HG03045 (cell line): ENCODE measurements around the gene LYPD6B.

Experiments used
- ATAC-seq: cut with Tn5 transposase; IDR thresholded peaks from one replicate; pipeline ENCODE4 v1.9.1; 2021; ENCODE audit warnings: mild to moderate bottlenecking, moderate library complexity; ENCODE audit not compliant: unreplicated experiment

Gene LYPD6B

DNA sequence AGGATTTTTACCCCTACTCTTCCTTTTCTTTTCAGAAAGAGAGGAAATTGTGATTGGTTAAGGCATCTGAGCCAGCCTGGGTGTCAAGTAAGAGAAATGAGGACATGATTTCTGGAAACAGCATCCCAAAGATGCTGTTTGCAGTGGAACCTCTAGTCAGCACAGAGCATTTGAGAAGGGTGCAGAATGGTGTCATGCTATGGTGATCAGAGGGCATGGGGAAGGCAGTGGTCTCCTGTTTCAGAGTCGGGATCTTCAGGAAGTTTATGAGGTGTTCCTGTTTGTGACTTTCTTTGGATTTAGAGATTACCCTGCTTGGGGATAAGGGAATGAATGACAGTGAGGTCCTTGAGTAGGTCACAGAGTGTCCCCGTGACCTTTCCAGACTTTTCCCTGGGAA, 117.5 kb downstream of the LYPD6B start:
- ATAC-seq = no peak

DNA sequence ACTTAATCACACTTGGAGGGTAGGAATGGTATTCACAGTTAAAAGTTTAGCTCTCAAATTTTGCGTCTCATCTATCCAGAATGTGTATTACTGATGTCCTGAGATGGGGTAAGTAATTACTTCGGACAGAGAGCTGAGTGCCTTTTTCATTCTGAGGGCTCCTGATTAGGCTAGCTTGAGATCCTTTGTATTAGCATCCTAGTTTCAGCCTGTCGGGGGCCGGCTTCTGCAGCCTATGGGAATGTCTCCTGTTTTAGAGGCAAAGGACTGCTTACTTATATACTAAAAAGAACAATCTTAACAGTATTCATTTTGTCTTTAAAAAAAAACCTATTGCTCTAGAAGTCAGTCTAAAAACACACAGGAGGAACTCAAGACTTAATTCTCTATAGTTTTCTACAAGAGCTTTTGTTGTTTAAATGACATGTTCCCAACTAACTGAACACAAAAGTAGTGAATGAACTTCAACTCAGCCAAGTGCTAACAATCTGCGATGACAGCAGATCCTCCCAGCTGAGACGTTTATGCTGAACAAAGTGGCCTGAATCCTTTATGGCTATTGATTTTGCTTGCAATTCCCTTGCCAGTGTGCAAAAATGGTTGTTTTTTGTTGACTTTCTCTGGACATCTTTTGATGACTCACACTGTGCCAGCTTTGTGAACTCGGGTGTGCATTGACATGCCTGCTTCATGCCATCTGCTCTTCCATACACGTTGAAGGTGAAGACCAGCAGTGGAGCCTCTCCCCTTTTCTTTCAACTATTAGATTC, 118.7 kb downstream of the LYPD6B start:
- ATAC-seq = no peak

DNA sequence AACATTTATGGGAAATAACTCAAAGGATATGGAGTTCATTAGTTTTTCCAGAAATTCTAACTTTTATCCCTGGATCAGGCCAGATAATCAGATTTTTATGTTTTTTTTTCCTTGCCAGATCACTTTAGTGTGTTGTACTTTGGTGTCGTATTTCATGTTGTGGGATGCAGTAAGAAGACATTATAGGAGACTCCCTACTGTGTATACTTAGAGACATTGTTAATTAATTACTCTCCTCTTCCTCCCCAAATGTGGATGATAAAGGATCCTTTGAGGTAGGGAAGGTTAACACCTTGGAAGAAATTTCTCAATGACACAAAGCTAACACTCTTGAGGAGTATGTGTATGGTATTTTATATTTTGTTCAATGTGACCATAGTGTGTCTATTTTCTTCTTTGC, 120.5 kb downstream of the LYPD6B start:
- no peak for ATAC-seq

DNA sequence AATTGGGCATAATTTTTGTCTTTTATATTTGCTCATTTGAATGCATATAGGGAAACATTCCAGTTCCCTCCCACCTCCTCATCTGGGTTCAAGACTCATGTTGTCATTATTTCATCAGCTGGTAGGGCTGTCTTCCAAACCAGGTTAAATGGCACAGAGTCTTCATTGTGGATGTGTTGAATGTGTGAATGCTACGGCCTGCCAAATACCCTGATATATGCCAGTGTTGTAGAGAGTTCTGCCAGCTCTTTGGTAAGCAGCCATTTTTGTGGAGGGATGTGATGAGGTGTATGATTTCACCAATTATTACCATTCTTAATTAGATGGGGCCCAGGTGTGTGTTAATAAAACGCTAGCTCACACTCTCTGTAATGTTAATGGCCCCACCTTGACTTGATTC, 121.7 kb downstream of the LYPD6B start:
- no peak for ATAC-seq

DNA sequence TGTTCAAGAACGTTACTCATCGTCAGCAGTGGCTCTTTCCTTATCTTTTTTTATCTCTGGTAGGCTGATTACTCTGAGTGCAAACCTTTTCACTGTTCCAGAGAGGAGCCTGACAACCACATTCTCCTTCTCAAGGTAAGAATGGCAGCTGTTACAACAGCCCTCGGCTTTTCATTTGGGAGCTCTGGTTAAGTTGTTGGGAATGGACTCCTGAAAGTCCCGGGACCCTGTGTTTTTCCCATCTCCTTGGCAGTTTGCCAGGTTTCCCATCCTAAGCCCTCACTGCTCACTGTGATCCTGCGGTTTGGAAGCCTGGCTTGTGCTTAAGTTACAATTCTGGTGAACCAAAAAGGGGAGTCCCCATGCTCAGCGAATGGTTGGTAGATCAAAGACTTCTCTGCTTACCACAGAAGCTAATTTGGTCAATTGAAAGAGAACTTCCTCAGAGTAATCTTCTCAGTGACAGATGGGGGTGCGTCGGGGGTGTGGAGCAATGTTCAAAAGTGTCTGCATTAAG, 122.3 kb downstream of the LYPD6B start:
- peak; percentile 92 for ATAC-seq

DNA sequence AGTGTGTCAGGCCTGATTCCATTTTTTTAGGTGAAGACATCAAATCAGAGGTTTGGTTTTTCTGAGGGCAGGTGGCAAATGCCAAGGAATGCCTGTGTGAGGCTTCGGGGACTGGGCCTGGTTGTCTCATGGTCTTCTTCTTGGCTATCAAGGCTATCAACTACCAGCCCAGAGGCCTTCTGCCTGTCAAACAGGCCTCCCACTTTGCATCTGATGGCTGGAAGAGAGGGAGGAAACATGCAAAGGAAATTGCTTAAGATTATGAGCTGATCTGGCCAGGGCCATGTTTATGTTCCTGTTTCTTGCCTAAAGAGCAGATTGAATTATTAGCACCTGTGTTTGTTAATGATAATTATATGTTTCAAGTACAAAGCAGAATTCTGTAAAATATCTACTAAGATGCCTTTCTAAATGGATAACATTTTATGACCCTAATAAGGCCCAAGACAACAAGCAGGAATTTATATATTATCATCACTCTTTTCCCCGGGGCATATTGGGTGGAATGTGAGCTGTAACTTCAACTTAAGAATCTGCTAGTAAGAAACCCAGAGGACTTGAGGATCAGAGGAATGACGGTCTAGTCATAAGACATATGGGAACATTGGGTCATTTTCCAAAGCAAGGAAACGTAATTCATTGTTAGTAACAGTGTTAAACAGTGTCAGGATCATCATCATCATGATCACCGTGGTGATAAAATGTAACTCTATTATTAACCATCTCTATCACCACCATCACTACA, 123.2 kb downstream of the LYPD6B start:
- peak; percentile 4 for ATAC-seq

GRCh38 chr2:149164296-149164695, 125.8 kb downstream of the LYPD6B start:
- ATAC-seq = no peak

GRCh38 chr2:149164827-149165226, 126.3 kb downstream of the LYPD6B start:
- ATAC-seq = no peak

DNA sequence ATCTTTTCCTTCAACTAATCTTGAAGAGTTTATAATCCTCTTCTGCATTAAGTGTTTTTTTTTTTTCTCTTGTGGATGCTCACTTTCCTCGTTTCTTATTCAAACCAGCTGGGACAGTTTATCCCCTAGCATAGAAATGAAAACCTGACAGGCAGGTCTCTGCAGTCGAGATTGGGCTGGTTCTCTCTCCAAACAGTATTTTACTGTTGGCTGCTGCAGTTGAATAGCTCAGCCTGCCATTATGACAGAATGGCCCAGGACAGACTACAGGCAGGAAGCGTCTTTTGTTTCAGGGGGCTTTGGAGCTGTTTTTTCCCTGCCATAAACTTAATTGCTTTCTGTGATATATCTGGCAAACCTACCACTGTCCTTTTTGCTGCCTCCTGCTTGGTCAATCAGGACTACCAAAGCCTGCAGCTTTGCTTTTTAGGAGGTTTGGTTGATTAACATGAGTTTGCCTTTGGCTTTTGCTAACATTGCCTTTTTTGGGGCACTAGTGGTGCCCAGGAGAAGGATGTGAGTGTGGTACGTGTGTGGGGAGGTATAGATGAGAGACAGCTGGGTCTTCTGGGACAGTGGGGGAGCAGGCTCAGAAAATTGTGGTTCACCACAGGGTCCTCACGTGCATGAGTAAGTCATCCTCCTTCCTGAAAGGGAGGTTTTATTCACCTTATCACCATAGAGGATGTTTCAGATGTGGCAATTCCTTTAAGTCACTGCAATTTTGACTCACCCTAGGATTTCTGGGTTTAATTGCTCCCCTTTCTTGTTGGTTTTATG, 128.7 kb downstream of the LYPD6B start:
- ATAC-seq = no peak

DNA sequence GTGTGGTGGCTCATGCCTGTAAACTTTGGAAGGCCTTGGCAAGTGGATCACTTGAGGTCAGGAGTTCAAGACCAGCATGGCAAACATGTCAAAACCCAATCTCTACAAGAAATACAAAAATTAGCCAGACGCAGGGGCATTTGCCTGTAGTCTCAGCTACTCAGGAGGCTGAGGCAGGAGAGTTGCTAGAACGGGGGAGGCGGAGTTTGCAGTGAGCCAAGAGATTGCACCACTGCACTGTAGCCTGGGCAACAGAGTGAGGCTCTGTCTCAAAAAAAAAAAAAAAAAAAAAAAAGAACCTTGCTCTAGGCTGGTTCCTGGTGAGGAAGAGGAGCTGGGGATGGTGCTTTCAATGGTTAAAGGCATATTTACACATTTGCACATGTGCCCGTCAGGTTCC, 129.4 kb downstream of the LYPD6B start:
- ATAC-seq = no peak

GRCh38 chr2:149169656-149170055, 131.2 kb downstream of the LYPD6B start:
- no peak for ATAC-seq

- no peak for ATAC-seq
Observed at GRCh38 chr2:149170156-149170555, 131.7 kb downstream of the LYPD6B start.

DNA sequence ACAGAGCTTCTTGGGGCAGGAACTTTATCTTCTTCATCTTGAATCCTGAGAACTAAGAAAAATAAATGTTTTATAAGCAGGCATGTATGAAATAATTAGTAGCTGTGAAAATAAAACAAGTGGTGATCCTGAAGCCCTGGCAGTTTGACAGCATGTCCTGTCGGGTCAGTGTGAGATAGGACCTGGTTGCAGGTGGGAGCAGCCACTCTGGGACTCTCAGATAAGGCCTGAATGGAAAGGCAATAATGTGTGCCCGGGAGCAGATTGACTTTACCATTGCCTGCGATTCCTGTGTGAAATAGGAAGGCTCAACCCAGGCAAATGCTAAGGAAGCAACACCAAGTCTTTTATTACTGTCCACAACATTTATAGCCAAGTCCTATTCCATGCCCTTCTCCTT, 132.4 kb downstream of the LYPD6B start:
- no peak for ATAC-seq

GRCh38 chr2:149173220-149173619, 134.7 kb downstream of the LYPD6B start:
- no peak for ATAC-seq

DNA sequence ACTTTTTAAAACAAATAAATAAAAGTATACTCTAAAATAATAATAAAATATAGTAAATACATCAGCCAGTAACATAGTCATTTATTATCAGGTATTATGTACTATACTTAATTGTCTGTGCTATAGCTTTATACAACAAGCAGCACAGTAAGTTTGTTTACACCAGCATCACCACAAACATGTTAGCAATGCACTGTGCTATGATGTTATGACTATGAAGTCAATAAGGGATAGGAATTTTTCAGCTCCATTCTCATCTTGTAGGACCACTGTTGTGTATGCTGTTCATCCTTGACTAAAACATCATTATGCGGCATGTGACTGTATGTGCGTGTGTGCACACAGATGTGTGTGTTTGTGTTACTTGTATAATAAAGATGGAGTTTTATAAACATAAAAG, 137.5 kb downstream of the LYPD6B start:
- no peak for ATAC-seq

DNA sequence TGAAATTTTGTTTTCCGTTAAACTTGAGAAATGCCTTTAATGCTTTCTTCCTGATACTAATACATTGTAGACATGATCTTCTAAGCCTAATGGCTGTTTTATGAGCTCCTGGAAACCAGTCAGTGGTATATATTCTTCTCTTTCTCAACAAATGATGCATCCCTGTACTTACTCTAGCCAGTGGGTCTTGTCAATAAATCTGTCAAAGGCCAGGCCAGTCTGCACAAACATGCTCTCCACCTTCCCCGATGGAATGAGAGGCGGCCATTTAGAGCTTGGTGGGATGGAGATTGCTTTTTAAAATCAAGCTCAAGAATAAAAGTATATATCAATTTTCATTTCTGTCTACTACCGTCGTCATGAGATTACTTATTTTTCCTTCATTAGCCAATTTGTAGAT, 140.1 kb downstream of the LYPD6B start:
- ATAC-seq = no peak

DNA sequence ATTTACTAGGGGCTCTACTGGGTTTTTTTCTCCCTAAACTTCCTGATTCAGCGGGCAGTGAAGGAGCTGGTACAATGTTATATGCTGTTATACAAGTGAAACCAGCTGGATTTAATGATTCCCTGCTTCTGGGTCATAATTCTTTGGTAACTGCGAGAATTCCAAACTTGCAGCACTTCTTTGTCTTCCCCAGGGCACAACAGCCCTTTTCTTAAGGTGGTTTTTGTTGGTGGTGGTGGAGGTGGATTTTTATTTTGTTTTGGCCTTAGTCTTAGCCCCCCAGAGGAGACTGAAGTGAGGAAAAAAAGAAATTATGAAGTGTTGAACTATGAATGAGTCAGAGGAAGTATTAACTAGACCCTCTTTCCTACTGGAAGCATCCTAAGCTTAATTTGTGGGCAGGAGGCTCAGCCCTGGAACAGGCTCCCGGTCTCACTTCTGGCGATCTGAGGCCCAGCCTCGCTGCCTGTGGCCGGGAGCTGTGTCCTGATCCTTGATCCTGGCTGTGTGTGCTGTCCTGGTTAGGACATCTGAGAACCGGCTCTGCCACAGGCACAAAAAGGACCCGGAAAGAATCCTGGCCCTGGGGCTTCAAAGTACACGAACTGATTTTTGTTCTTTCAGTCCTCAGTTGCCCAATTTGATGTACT, 141.9 kb downstream of the LYPD6B start:
- no peak for ATAC-seq

DNA sequence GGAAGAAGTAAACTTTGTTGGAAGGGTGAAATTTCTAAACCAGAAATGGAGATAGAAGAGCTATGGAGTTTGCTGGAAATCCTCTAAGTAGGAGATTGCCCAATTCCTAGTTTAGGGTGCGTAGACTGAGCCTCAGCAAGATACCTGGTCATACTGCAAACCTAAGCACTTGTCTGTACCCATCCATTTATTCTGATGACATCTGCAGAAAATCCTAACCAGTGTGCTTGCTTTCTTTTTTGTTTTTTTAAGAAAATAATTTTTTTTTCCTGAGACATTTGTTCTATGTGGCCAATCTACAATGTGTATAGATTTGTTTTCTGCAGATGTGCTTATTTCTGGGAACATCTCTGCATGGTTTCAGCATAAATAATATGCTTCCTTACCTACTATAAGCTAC, 144.7 kb downstream of the LYPD6B start:
- ATAC-seq = no peak

DNA sequence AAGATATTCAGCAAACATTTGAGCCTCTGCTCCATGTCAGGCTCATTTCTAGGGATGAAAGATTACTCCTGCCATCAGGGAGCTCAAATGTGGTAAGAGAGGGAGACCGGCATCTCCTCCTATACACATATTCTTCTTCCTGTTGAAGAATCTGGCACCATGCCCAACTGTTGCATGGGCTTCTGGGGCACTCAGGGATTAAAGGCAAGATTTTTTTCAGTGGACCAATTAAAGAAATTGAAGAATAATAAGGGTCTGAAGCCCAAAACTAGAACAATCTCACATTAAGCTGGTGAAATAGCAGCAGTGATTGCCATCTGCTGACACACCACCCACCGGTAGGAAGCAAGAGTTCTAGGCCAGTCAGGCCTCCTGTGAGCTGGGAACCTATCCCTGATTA, 146.5 kb downstream of the LYPD6B start:
- no peak for ATAC-seq

- ATAC-seq = no peak
Observed at GRCh38 chr2:149185942-149186490, 147.5 kb downstream of the LYPD6B start.

DNA sequence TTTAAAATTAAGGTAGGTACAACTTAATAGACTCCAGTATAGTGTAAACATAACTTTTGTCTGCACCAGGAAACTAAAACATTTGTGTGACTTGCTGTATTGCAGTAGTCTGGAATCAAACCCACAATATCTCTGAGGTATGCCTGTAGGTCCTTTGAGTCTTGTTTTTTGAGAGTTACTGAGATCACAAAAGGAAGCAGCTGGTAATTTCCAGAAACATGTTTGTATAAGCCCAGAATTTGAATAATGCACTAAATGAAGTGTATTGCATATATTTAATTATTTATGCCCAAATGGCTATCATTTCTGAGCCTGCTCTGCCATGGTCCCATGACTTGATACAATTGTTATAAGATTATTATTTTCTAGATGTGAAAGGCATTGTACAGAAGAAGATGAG, 148.6 kb downstream of the LYPD6B start:
- no peak for ATAC-seq
